Measurements from ENCODE around the gene ADCY9. TPM values are rescaled to one million over a fixed set of nuclear protein-coding genes. Genes with fewer than 3 reads are reported as not detected.

The ADCY9 gene
- total RNA-seq, 1 donor from 2014 or later, result 11.4 TPM

DNA sequence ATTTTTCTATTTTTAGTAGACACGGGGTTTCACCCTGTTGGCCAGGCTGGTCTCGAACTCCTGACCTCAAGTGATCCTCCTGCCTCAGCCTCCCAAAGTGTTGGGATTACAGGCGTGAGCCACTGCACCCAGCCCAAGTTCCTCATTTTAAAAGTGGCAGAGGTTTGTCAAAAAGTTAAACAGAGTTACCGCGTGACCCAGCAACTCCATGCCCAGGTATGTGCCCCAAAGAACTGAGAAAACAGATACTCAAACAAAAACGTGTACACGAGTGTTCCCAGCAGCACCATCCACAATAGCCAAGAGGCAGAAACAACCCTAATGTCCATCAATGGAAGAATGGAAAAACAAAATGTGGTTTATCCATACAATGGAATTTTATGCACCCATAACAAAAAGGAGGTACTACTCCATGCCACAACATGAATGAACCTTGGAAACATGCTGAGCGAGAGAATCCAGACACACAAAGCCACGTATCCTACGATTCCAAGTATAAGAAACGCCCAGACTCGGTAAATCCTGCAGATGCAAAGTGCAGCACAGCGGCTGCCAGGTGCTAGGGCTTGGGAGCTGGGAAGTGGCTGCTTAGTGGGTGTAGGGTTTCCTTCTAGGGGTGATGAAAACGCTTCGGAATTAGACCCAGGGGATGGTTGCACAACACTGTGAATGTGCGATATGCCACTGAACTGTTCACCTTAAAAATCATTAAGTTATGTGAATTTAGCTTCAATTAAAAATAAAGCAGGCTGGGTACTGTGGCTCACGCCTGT, 24.8 kb downstream of the ADCY9 start:
- Histone ChIP-seq H2AFZ (ENCODE audit: low read depth, low read length) (no peak overlapping the region), H4K20me1 (ENCODE audit: insufficient read depth, low read length) (no peaks in the 10 kb centered on the region), H3K27ac (ENCODE audit: low read depth, low read length) (no peak overlapping the region), H3K9me3 (ENCODE audit: insufficient read depth, low read depth, low read length) (no peaks in the 10 kb centered on the region), H3K79me2 (ENCODE audit: insufficient read depth, low read length) (no peaks in the 10 kb centered on the region), H3K9ac (ENCODE audit: low read length) (no peak overlapping the region), H3K27me3 (ENCODE audit: insufficient read depth, low read length) (no peaks in the 10 kb centered on the region), H3K4me2 (ENCODE audit: low read length) (no peak overlapping the region), H3K4me3 (ENCODE audit: insufficient read depth, low read depth, low read length) (no peak overlapping the region), H3K36me3 (ENCODE audit: insufficient read depth, low read length) (no peaks in the 10 kb centered on the region), H3K4me1 (ENCODE audit: insufficient read depth, low read length) (no peaks in the 10 kb centered on the region)
- peaks cover 2% of the 10 kb centered on the region for H3K9me3 Mint-ChIP-seq (ENCODE audit: unreplicated experiment)
- H3K36me3 Mint-ChIP-seq (ENCODE audit: low read depth, unreplicated experiment), result peaks cover 2% of the 10 kb centered on the region
- no peak for DNase-seq (ENCODE audit: low read depth)
- H3K4me1 Mint-ChIP-seq (ENCODE audit: low read depth, unreplicated experiment), result no peaks in the 10 kb centered on the region
- H3K4me3 Mint-ChIP-seq (ENCODE audit: unreplicated experiment), result no peak overlapping the region
- H3K27ac Mint-ChIP-seq (ENCODE audit: unreplicated experiment), result no peak overlapping the region
- TF ChIP-seq EZH2 (IDR thresholded peaks at IDR 0.05; ENCODE audit: insufficient read depth, low read length) (no peak), CTCF (IDR thresholded peaks at IDR 0.05; ENCODE audit: insufficient read depth, low read depth, low read length) (no peak)
- no peak for FAIRE-seq
- no peaks in the 10 kb centered on the region for H3K27me3 Mint-ChIP-seq (ENCODE audit: low read depth, unreplicated experiment)

GRCh38 chr16:4090351-4090851, 25.8 kb downstream of the ADCY9 start:
- peaks cover 5% of the 10 kb centered on the region for H3K36me3 Mint-ChIP-seq (ENCODE audit: low read depth, unreplicated experiment)
- Histone ChIP-seq H2AFZ (ENCODE audit: low read depth, low read length) (no peak overlapping the region), H3K4me1 (ENCODE audit: insufficient read depth, low read length) (no peaks in the 10 kb centered on the region), H3K4me2 (ENCODE audit: low read length) (peak overlapping the region; percentile 11), H3K4me3 (ENCODE audit: insufficient read depth, low read depth, low read length) (no peak overlapping the region), H3K9ac (ENCODE audit: low read length) (no peak overlapping the region), H3K27ac (ENCODE audit: low read depth, low read length) (no peak overlapping the region), H3K9me3 (ENCODE audit: insufficient read depth, low read depth, low read length) (no peaks in the 10 kb centered on the region), H3K79me2 (ENCODE audit: insufficient read depth, low read length) (no peaks in the 10 kb centered on the region), H3K36me3 (ENCODE audit: insufficient read depth, low read length) (no peaks in the 10 kb centered on the region), H4K20me1 (ENCODE audit: insufficient read depth, low read length) (no peaks in the 10 kb centered on the region), H3K27me3 (ENCODE audit: insufficient read depth, low read length) (no peaks in the 10 kb centered on the region)
- H3K4me3 Mint-ChIP-seq (ENCODE audit: unreplicated experiment), result no peak overlapping the region
- no peak for TF ChIP-seq CTCF (IDR thresholded peaks at IDR 0.05; ENCODE audit: insufficient read depth, low read depth, low read length)
- no peak for TF ChIP-seq EZH2 (IDR thresholded peaks at IDR 0.05; ENCODE audit: insufficient read depth, low read length)
- peaks cover 2% of the 10 kb centered on the region for H3K4me1 Mint-ChIP-seq (ENCODE audit: low read depth, unreplicated experiment)
- H3K27ac Mint-ChIP-seq (ENCODE audit: unreplicated experiment), result no peak overlapping the region
- DNase-seq (ENCODE audit: low read depth) (no peak), FAIRE-seq (no peak)
- H3K27me3 Mint-ChIP-seq (ENCODE audit: low read depth, unreplicated experiment), result peaks cover 2% of the 10 kb centered on the region
- H3K9me3 Mint-ChIP-seq (ENCODE audit: unreplicated experiment), result peaks cover 2% of the 10 kb centered on the region

DNA sequence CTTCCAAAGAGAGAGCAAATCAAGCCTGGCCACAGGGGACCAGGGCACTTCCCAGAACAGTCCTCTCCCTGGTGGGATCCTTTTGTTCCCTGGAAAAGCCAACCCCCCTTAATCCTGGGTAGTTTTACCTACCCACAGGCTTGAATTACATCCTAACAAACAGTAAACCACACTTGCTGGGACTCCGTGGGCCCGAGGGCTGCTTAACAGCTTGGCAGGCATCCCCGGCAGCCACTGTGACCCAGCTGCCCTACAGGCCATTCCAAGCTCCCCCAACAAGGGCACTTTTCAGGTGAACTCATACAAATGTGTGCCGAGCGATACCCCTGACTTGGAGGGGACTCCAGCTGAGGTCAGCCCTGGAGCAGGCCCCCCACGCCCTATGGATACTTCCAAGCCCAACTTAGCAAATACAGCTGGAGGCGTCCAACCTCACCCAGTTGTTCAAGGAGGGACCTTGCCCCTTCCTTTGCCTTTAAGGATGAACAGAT, 26.4 kb downstream of the ADCY9 start:
- peaks cover 2% of the 10 kb centered on the region for H3K27me3 Mint-ChIP-seq (ENCODE audit: low read depth, unreplicated experiment)
- H3K4me1 Mint-ChIP-seq (ENCODE audit: low read depth, unreplicated experiment), result peaks cover 2% of the 10 kb centered on the region
- FAIRE-seq (no peak), DNase-seq (ENCODE audit: low read depth) (no peak)
- Histone ChIP-seq H3K27me3 (ENCODE audit: insufficient read depth, low read length) (no peaks in the 10 kb centered on the region), H3K4me2 (ENCODE audit: low read length) (no peak overlapping the region), H3K4me3 (ENCODE audit: insufficient read depth, low read depth, low read length) (no peak overlapping the region), H3K9ac (ENCODE audit: low read length) (no peak overlapping the region), H2AFZ (ENCODE audit: low read depth, low read length) (no peak overlapping the region), H3K9me3 (ENCODE audit: insufficient read depth, low read depth, low read length) (no peaks in the 10 kb centered on the region), H3K27ac (ENCODE audit: low read depth, low read length) (no peak overlapping the region), H4K20me1 (ENCODE audit: insufficient read depth, low read length) (no peaks in the 10 kb centered on the region), H3K36me3 (ENCODE audit: insufficient read depth, low read length) (no peaks in the 10 kb centered on the region), H3K79me2 (ENCODE audit: insufficient read depth, low read length) (no peaks in the 10 kb centered on the region), H3K4me1 (ENCODE audit: insufficient read depth, low read length) (no peaks in the 10 kb centered on the region)
- H3K9me3 Mint-ChIP-seq (ENCODE audit: unreplicated experiment), result peaks cover 2% of the 10 kb centered on the region
- H3K27ac Mint-ChIP-seq (ENCODE audit: unreplicated experiment), result peak overlapping the region; percentile 12
- H3K4me3 Mint-ChIP-seq (ENCODE audit: unreplicated experiment), result no peak overlapping the region
- TF ChIP-seq CTCF (IDR thresholded peaks at IDR 0.05; ENCODE audit: insufficient read depth, low read depth, low read length), result no peak
- TF ChIP-seq EZH2 (IDR thresholded peaks at IDR 0.05; ENCODE audit: insufficient read depth, low read length), result no peak
- H3K36me3 Mint-ChIP-seq (ENCODE audit: low read depth, unreplicated experiment), result peaks cover 5% of the 10 kb centered on the region

Data from astrocyte (in vitro differentiated cells and primary cell).